GM13976 (cell line): ENCODE measurements around the gene VPS37B.

Source experiments
- DNase-seq: peaks from one replicate; pipeline ENCODE4 v3.0.0; 2012; ENCODE audit warnings: low spot score
- in situ Hi-C: fragments of 300-500 bp; cut with MboI; formaldehyde crosslinking; loops from one replicate; pipeline ENCODE4 v1.12.0; 2022; ENCODE audit warnings: low sequenced_read_pairs, mixed read lengths, inconsistent platforms; ENCODE audit not compliant: unreplicated experiment
- TF ChIP-seq, protein P1 (sequence below): IDR thresholded peaks from 2 replicates; pipeline ENCODE4 v1.5.1; 2012; ENCODE audit warnings: borderline replicate concordance, mild to moderate bottlenecking; ENCODE audit not compliant: insufficient read depth; ENCODE audit errors: extremely low read depth, missing control alignments, control extremely low read depth

VPS37B gene

DNA sequence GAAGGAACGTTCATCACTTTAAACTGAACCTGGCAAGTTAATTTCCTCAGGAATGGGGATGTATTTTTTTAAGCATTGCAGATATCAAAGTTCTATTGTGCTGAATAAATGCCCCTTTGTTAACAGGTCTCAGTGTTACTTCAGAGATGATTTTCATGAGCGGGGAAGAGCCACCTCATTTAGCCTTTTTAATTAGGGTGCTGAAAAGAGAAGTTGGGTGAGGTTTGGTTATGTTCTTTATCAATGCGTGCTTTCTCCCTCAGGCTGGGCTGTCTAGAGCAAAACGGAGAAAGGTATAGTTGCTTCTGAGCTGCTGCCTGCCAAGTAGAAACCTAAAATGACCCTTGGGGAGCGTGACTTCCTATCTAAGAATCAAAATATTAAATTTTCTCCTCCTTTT is 68.7 kb downstream of the VPS37B start:
- TF ChIP-seq, protein P1, sequence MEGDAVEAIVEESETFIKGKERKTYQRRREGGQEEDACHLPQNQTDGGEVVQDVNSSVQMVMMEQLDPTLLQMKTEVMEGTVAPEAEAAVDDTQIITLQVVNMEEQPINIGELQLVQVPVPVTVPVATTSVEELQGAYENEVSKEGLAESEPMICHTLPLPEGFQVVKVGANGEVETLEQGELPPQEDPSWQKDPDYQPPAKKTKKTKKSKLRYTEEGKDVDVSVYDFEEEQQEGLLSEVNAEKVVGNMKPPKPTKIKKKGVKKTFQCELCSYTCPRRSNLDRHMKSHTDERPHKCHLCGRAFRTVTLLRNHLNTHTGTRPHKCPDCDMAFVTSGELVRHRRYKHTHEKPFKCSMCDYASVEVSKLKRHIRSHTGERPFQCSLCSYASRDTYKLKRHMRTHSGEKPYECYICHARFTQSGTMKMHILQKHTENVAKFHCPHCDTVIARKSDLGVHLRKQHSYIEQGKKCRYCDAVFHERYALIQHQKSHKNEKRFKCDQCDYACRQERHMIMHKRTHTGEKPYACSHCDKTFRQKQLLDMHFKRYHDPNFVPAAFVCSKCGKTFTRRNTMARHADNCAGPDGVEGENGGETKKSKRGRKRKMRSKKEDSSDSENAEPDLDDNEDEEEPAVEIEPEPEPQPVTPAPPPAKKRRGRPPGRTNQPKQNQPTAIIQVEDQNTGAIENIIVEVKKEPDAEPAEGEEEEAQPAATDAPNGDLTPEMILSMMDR: no peak
- DNase-seq: no peak
- in situ Hi-C loops: no loop called here

DNA sequence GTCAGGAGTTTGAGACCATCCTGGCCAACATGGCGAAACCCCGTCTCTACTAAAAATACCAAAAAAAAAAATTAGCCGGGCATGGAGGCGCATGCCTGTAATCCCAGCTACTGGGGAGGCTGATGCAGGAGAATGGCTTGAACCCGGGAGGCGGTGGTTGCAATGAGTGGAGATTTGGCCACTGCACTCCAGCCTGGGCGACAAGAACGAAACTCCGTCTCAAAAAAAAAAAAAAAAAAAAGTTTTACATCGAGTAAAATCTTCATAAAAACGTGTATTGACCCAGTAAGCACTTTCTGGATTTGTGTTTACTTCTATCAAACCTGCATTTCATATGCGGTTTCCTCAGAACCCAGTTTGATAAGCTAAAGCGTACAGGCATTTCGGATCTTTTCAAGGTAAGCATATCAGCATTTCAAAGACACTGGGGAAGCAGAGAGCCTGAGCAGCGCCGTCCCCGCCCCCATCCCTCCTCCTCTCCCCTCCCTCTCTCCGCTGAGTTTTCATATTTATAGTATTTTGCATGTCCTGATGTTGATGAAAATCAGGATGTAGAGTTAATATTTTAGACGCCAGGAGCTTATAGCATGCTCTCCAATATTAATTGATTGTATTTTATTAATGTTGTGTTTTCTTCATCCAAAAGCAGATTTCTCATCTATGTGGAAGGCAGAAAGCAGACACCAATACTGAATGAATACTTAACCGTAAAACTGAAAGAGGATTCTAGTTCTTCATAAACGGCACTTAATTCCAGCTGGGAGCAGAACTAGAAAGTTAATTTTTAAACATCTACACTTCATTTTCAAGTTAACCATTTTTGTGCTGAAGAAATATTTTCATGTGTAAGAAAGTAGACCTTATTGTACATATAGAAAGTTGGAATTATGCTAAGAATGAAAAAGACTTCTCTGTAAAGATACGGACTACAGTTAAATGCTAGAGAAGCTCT is 69.9 kb downstream of the VPS37B start:
- TF ChIP-seq, protein P1: no peak
- in situ Hi-C loops: no loop called here
- DNase-seq: no peak

DNA sequence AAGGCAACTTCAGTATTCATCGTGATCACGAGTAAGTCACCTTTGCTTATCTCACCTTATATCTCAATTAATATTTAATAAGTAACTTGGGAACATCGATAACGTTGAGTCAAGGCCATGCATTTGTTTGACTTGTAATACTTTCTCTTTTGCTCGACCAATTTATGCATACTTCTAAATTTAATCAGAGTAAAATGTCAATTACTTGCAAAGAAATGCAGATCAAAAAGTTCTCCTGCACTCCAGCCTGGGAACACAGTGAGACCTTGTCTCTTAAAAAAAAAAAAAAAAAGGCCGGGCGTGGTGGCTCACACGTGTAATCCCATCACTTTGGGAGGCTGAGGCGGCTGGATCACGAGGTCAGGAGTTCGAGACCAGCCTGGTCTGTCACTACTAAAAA is 72.5 kb downstream of the VPS37B start:
- TF ChIP-seq, protein P1: no peak
- no peak for DNase-seq
- in situ Hi-C loops: no loop called here

DNA sequence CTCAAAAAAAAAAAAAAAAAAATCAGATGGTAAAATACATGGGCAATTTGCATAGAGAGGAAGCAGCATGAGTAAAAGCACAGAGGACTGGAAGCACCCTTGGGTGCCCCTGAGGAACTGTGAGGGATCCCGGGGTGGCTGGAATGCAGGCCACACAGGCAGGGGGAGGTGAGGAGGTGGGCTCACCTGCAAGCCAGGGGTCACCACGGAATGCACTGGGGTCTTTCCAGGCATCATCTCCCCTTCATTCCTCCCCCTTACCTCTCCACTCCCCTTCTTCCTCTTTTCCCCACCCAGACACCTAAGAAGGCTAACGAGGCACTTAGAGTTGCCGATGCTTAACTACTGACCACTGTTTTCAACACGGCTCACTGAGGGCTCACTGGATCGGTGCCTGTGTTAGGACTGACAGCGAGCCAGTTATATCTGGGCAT is 75.1 kb downstream of the VPS37B start:
- peak; percentile 55 for DNase-seq
- in situ Hi-C loops: no loop called here
- TF ChIP-seq, protein P1: no peak

DNA sequence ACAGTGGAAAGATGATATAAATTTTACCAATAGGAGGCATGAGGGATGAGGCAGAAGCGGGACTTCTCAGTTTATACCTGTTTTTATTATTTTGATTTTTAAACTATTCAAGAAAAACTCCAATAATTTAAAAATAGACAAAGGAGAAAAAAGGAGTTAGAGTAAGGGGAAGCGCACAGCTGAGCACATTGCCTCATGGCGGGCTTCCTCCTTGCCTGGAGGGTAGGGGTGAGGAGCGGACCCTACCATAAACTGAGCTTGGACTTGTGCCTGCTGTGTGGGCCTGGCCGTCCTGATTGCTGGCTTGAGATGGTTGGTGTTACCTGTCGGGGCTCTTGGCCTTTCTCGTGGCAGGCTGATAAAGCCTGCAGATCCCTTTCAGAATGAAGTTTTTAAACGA is 75.8 kb downstream of the VPS37B start:
- in situ Hi-C loops: no loop called here
- no peak for DNase-seq
- TF ChIP-seq, protein P1: no peak

DNA sequence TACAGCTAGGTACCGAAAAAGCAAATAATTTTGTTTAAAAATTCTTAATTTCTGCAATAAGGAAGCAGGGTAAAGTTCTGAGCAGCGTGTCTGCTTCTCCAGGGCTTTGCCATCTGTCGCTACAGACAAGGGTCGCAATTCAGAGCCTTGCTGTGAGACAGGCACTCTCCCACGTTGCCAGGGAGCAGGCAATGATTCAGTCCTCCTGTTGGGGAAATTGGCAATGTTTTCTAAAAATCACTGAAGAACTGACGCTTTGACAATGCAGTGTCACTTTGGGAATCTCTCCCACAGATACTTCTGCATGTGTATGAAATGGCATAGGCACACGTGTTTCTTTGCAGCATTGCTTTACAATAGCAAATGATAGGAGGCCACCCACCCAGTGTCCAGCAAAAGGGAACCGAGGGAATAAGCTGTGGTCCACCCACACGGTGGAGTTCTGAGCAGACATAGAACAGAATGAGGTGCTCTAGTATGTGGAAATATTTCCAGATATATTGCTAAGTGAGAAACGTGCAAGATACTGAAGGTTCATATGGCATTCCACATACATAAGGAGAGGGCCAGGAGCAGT is 76.6 kb downstream of the VPS37B start:
- in situ Hi-C loops: no loop called here
- no peak for DNase-seq
- TF ChIP-seq, protein P1: no peak
